ENCODE measurements around the gene CENPX. TPM values are rescaled to one million over a fixed set of nuclear protein-coding genes. Genes with fewer than 3 reads are reported as not detected.

Gene CENPX
- total and polyA plus RNA-seq, 12 donors = 15.8 to 132 (median 23.6) TPM

DNA sequence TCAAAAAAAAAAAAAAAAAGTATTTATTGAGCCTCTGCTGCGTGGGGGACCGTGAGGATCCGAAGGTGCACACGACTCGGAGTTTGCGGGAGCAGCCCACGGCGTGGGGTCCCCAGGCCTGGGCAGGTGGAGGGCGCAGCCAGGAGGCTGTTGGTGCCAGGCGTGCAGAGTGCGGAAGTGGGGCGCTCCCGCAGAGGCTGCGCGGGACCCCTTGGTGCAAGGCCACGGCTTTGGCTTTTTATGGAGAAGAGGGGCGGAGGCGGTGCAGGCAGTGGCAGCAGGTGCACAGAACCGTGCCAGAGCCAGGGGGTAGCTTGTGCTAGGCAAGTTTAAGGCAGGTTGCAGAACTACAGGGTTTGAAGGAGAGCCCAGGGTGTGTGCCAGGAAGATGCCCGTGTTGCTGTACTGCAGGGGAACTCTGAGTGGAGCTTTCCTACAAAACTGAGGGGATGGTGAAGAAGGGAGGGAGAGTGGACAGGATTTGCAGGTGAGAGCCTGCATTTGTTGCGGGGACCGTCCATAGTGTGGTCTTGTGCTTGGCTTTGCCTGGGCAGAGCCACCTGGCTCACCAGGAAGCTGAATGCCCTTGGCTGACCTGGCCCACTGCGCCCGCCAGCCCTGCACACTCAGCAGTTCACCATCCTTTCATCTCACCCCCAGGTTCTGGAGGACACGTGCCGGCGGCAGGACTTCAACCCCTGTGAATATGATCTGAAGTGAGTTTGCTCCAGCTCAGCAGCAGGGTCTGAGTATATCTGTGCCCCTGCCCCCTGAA, 44.0 kb downstream of the CENPX start:
- intact Hi-C loops (cut with DNase I) = no loop called here
- H3K27ac ChIP-seq = peak overlapping the region in 1 of 10 donors; percentile 94

DNA sequence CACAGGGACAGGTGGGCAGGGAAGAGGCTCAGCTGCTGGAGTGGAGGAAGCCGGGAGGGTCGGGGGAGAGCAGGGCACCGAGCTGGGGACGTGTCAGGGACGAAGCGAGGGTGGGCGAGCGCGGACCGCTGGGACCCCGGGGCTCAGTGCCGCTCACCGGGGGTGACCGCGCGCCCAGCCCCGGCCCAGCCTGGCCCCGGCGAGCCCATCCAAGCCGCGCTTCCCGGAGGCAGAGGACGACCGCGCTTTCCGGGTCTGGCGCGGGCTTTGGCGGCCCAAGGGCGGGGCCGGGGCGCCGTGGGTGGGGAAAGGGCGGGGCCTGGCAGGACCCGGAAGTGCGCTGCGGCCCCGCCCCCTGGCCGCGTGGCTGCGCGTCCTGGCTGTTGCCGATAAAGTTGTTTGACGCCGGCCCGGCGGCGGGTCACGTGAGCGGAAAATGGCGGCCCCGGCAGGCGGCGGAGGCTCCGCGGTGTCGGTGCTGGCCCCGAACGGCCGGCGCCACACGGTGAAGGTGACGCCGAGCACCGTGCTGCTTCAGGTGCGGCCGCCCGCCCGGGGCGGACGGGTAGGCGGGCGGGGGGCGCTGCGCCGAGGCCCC, 45.4 kb downstream of the CENPX start, which contains the start of gene ASPSCR1:
Gene ASPSCR1, plus strand, starts transcription at position 419 of the 598 bp plus-strand sequence. Its CDS starts 18 bp downstream, at position 437.
- Histone ChIP-seq H3K27me3 (peaks cover 0 to 3% (median 0%) of the 10 kb centered on the region in 7 donors), H3K4me3 (peak within 1 kb of the TSS; percentile 74 to 91 (median 84)), H3K4me1 (peaks cover 4 to 24% (median 16%) of the 10 kb centered on the region in 9 donors), H3K36me3 (peaks cover 0 to 30% (median 0%) of the 10 kb centered on the region in 9 donors), H3K27ac (peak within 1 kb of the TSS; percentile 73 to 98 (median 94)), H3K9me3 (peaks cover 0 to 10% (median 0%) of the 10 kb centered on the region in 11 donors)
- intact Hi-C loops (cut with DNase I) = no loop called here
- peak; percentile 90 to 94 for DNase-seq
- TF ChIP-seq, protein P1, sequence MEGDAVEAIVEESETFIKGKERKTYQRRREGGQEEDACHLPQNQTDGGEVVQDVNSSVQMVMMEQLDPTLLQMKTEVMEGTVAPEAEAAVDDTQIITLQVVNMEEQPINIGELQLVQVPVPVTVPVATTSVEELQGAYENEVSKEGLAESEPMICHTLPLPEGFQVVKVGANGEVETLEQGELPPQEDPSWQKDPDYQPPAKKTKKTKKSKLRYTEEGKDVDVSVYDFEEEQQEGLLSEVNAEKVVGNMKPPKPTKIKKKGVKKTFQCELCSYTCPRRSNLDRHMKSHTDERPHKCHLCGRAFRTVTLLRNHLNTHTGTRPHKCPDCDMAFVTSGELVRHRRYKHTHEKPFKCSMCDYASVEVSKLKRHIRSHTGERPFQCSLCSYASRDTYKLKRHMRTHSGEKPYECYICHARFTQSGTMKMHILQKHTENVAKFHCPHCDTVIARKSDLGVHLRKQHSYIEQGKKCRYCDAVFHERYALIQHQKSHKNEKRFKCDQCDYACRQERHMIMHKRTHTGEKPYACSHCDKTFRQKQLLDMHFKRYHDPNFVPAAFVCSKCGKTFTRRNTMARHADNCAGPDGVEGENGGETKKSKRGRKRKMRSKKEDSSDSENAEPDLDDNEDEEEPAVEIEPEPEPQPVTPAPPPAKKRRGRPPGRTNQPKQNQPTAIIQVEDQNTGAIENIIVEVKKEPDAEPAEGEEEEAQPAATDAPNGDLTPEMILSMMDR (IDR thresholded peaks at IDR 0.05) = peak in 1 of 9 donors; percentile 6
- ATAC-seq = peak; percentile 95 to 99 (median 98)
- 0% methylated on average over 59 to 73 of the region's 76 CpGs for WGBS, 2 donors

More for the DNA sequence above, 44.0 kb downstream of the CENPX start:
- Histone ChIP-seq H3K27me3 (no peaks in the 10 kb centered on the region), H3K36me3 (peaks cover 0 to 40% (median 0%) of the 10 kb centered on the region in 9 donors), H3K4me1 (peaks cover 4 to 24% (median 16%) of the 10 kb centered on the region in 9 donors), H3K4me3 (peak overlapping the region in 9 of 10 donors; percentile 74 to 91 (median 82)), H3K9me3 (peaks cover 0 to 2% (median 0%) of the 10 kb centered on the region in 11 donors)
- TF ChIP-seq, protein P1 (IDR thresholded peaks at IDR 0.05) = no peak
- DNase-seq = no peak
- WGBS, 2 donors = 92 to 93% methylated on average over 27 of the region's 27 CpGs
- ATAC-seq = peak in 1 of 8 donors; percentile 14

DNA sequence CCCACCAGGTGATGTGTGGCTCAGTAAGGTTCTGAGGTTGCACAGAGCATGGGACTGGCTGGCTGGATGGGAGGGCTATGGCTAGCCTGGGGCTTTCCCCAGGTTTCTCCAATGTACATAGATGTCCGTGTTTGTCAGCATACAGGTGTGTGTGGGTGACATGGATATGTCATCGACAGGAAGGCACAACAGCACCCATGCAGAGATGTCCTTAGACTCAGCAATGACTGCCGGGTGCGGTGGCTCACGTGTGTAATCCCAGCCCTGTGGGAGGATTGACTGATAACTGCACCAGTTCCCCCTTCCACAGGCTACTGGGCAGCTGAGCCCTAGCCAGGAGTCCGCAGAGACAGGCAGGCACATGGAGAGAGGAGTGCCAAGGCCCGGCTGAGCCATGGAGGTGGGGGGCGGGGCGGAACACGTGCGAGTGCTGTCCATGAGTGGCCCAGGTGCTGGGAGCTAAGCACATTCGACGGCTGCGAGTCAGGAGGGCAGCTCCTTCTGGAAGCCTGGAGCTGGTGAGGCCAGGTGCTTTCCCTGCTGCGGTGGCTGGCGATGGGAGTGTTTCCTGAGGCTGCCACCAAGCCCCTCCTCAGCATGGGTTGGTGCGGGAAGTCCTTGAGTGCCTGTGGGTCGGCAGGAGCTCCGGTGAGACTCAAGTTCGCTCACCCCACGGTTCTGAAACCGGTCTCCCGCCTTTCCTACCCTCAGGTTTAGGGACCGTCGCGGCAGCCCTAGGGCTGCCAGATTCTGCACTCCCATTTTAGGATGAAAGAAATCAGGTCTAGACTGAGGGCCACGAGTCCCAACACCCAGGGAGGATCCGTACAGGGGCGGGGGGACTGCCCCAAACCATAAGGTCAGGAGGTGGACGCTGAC, 46.1 kb downstream of the CENPX start:
- TF ChIP-seq, protein P1 (IDR thresholded peaks at IDR 0.05) = no peak
- H3K36me3 ChIP-seq = peaks cover 0 to 23% (median 0%) of the 10 kb centered on the region in 9 donors
- peak overlapping the region; percentile 74 to 91 (median 84) for H3K4me3 ChIP-seq
- peak overlapping the region in 9 of 10 donors; percentile 85 to 98 (median 94) for H3K27ac ChIP-seq
- DNase-seq = peak in 1 of 2 donors; percentile 34
- 19 to 26% methylated on average over 30 of the region's 30 CpGs for WGBS, 2 donors
- ATAC-seq = peak in 6 of 8 donors; percentile 8 to 55 (median 20)
- peaks cover 0 to 10% (median 0%) of the 10 kb centered on the region in 11 donors for H3K9me3 ChIP-seq
- intact Hi-C loops (cut with DNase I) = no loop called here
- H3K27me3 ChIP-seq = peaks cover 0 to 11% (median 0%) of the 10 kb centered on the region in 7 donors
- peaks cover 4 to 24% (median 16%) of the 10 kb centered on the region in 9 donors for H3K4me1 ChIP-seq
